HG03025 (cell line): ENCODE data around the gene PRRX1.

Experiments used
- ATAC-seq: cut with Tn5 transposase; IDR thresholded peaks from one replicate; pipeline ENCODE4 v1.9.1; 2021; ENCODE audit warnings: mild to moderate bottlenecking, moderate library complexity; ENCODE audit not compliant: unreplicated experiment, low FRiP score

Gene PRRX1

DNA sequence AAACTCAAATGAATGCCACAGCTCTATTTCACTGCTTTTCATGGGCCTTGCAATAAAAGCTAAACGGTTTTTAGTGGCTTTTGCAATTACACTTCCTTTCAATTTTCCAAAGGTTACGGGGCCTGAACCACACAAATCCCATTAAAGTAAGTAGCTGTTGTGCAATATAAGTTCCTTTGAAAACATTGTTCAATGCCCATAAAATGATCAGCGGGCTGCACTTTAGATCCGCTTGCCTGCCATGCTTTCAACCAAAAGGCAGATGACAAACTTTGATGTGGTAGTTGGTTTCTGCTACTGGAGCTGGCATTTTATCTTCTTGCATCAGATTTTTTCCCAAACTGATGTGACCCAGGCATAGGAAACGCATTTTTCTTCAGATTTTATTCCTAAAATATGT, 50.2 kb downstream of the PRRX1 start:
- no peak for ATAC-seq

DNA sequence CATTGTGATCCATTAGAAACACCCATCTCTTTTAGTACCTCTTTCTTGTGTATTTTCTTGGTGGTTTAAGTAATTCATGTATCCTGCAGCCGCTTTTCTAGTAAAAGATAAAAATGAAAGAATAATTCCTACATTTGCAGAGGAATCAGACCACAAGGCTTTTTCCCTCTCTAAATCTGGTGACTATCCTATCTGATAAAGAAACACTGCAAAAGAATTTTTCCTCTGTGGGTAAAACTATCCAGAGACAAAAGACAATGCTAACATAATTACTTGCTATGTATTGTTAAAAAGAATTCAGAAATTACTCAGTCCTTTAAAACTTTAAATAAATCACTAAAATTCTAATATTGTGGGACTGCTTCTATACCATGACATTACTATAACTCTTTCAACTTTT, 51.0 kb downstream of the PRRX1 start:
- ATAC-seq, result no peak

DNA sequence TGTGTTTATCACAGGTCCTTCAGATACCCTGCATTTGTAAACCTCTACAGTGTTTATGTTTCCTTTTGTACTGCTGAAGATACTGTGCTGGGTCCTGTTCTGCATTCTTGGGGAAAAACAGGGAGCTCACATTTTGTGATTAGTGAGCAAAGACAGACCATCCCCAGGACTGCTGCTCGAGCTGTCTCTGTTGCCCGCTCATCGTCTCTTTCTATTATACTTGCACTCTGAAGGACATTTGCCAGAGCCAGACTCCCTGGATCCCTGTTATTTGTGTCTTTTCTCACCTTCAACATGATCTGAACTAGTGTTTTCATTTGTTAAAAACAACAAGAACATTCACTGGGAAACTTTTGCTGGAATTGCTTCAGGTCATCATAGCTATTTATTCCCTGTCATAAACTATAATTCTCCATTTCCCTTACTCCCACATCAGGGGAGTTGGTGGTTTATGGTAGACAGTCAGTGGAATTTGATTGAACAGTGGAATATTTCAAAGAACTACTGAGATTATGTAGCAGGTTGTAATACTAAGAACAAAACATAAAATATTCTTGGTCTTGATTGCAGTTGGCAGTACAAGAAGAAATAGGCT, 53.0 kb downstream of the PRRX1 start:
- ATAC-seq, result no peak

DNA sequence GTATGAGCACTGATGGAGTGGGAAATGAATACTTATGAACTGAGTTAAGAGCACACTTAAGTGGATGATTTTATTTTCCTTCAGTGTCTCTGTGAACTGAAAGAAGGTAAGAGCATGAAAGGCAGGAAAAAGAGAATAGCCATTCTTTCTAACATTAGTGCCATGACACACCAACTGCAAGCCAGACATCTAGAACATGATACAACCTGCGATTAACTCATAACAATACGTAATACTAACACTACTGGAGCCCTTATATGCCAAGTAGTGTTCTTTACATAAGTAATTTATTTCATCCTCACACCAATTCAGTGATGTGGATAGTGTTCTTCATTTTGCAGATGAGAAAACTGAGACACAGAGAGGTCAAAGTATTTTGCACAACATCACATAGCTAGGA, 56.7 kb downstream of the PRRX1 start:
- no peak for ATAC-seq

DNA sequence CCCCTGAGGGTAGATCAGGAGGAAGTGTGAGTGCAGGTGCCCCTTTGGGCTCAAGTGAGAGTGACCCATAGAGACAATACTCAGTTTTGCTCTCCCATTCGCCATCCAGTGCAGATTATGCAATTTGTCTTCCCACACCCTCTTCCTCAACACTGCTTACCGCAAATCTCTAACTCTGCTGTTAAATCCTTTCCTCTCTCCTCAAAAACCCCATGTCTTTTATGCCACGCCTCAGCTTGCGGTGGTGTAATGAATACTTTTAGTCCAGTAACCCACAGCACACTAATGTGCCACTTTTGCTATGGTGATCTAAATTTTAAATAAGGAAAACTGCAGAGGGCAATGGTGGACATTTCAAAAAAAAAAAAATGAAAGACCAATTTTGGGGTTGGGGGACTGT, 57.7 kb downstream of the PRRX1 start:
- no peak for ATAC-seq

DNA sequence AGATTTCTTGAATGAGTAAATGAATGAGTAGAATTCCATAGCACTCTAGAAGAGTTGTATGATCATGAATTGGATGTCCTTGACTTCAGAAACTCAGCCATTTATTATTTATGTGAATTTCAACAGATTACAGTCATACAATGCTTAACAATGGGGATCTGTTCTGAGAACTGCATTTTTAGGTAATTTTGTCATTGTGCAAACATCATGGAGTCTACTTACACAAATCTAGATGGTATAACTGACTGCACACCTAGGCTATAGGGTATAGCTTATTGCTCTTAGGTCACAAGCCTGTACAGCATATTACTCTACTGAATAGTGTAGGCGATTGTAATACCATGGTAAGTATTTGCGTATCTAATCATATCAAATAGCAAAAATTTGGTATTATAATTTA, 59.6 kb downstream of the PRRX1 start:
- no peak for ATAC-seq

DNA sequence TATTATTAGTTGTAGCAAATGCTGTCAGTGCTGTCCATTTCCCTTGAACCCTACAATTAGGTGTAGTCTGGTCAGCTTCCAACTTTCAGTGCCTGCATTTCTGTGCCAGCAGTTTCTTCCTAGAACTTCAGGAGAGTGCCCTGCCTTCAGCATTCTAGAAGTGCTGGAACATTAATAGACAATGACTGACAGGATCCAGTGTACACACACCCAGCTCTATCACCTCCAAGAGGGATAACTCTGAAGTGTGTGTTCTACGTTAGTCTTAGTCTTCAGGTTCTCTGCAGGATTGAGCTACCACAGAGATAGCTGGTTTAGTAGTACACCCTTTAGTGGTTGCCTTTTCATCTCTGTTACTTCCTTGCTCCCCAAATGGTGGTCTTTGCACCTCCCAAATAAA, 61.4 kb downstream of the PRRX1 start:
- no peak for ATAC-seq

DNA sequence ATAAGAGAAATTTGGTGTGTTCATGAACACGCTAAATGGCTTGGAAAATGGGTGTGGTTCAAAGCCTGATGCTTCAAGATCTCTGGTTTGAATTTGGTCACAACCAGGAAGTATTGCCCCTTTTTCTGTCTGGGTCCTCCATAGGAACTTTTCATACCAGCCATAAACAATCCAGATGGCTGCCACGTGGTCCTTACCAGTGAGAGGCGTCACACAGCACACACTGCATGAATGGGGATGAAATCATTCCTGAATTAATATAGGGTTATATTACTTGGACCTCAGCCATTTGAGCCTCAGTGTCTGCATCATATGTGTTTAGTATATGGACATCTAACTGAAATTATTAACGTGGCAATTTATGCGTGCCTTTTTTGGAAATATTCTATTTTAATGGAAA, 64.0 kb downstream of the PRRX1 start:
- ATAC-seq, result no peak

DNA sequence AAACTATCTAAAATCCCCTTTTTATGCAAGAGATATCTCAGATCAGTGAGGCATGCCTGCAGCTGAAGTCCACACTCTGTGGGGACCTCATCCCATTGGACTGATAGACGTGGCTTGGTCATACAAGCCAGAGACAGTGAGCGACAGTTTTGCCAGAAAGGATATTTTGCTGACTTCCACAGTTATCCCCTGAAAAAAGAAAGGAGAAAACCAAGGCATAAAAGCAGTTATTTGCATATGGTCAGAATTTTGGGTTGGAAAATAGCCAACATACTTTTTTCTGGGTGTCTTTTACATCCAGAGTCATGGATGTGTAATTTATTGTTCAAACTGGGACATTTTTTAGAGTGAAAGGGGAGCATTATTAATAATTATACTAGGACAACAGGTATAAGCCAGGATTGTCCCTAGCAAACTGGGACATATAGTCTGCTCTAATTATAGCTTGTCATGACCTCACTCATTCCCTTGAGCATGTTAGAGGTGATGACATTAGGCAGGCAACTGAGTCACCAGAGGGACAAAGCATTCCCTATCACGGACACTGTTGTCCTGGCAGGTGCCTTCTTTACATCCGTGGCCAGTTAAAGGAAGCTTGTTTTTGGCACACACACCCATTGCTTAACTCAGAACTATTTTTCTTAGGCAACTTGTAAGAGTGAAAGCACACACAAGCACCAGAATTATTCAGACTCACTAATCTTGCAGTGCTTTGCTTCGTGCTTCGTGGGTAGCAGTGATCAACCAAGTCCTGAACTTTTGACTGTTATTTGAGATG, 65.5 kb downstream of the PRRX1 start:
- no peak for ATAC-seq

DNA sequence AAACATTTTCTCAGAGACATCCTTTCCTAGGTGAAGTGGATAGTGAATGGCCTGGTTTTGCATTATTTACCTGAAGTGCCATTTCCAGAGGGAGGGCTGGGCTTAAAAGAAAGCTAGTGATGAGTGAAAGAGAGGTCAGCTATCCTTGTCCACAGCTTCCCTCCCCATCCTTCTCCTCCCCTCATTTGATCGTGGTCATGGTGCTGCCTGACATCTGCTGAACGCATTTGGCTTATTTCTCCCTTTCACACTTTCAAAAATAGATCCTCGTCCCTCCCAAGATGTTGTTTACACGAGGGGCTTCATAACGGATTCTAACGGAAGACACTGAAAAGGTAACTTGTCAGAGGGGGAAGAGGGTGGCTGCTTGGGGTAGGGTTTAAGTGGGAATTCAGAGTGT, 66.1 kb downstream of the PRRX1 start:
- no peak for ATAC-seq

DNA sequence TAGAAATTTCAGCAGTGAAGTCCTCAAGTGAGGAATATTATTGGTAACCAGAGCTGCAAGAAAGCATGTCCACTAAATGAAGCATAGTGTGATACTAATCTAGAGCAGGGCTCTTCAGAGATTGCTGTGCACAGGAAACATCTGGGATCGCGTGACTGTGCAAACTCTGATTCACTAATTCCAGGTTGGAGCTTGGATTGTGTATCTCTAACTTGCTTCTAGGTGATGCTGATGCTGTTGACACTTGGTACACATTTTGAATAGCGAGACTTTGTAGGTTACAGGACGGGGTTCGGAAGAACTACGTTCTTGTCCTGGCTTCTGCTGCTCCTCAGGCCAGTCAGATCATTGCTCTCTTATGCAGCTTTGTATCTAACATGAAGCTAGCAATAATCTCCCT, 66.5 kb downstream of the PRRX1 start:
- no peak for ATAC-seq

DNA sequence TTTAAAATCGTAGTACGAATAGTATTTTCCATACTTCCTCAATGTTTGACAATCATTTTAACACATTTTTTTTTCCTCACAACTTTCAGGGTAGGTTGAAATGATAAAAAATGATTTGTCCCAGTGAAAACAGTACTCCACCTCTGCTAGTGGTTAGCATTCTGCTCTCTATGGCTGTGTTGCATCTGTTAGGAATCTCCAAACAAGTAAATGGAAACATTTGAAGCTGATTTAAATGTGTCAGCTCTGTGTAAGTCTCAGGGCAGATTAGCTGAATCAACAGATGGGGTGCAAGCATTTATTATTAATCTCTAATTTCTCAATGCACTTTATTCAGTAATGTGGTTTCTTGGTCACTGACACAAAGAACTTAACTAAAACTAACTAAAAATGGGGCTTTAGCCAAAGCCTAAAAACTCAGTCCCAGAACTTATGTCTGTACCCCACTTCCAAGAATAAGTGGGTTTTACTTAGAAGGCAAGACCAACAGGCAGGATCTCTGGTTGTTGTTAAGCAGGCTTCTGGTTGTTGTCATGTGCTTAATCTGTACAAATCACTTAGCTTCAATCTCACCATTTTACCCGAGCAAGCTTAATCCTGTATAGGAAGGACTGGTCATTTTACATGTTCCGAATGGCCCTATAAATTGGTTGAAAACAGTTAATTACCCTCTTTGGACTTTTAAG, 67.8 kb downstream of the PRRX1 start:
- no peak for ATAC-seq

DNA sequence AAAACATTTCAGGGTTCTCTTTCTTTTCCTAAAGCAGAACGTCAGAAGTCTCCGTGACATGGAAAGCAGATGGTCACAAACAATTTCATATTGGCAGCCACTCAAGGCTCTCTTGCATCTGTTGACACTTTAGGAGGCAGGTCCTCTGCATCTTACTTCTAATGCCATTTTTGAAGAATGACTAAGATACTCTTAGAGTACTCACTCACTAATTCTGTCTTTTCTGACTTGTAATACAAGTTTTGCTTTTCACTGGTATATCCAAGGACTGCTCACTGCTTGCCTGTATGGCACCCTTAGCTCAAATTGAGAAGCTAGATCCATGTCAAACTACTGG, 68.3 kb downstream of the PRRX1 start:
- ATAC-seq, result no peak

DNA sequence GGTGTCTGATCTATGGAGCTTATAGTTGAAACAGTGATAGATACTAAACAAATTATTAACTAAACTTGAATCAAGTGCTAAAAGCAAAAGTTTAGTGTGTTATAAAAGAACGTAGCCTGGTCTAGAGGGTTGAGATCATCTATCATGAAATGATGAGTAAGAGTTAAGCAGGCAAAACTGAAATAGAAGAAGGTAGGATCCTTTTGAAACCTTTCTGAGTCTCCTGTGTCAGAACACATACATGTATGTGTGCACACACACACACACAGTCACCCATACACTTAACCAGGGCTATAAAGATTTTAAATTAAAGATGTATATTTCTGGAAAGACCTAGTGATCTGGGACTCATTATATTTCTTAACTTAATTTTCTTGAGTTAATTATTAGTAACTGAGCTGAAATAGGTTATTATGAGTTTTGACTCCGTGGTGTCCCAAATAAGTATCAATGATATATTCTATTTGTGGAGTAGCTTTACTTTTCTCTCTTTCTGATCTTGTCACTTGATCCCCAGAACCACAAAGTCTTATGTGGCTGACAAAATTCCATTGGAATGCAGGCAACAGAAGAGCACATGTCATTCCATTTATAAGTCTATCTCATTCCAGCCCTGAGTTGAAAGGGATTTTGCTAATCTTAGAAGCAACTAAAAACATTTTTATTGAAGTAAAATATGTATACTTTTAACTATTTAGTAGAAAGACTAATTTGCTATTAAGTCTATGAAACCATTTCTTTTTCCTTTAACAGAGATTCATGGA, 70.7 kb downstream of the PRRX1 start:
- no peak for ATAC-seq

DNA sequence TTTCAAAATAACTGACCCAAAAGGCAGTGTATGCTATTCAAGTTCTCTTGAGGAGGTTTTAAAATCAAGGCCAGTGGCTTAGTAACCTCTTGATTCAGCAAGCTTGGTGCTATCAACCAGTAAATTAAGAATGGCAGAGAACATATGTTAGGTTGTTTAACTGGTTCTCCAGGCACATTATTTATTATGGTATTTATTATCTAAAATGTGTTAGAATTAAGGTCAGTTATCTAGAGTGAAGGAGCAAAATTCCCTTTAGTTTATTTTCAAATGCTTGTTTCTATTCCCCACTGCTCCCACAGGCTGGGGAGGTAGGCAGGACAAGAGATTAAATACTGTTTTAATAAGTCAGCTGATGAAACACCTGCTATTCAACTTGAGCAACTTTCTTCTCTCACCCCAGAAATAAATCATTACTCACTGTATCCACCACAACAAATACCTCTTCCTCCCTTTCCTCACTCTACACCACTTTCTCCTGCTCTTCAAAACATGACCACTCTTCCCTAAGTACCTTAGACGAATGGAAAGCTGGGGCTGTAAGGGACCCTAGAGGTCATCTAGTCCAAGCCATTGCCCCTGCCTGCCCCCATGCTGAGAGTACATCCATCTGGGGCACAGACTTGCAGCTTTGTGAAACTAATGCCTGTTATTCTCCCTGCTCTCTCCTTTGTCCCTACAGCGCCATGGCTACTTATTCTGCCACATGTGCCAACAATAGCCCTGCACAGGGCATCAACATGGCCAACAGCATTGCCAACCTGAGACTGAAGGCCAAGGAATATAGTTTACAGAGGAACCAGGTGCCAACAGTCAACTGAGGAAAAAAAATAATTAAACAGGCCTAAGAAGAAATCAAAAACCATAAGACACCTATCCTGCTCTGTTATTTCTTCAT, 71.7 kb downstream of the PRRX1 start:
- no peak for ATAC-seq

DNA sequence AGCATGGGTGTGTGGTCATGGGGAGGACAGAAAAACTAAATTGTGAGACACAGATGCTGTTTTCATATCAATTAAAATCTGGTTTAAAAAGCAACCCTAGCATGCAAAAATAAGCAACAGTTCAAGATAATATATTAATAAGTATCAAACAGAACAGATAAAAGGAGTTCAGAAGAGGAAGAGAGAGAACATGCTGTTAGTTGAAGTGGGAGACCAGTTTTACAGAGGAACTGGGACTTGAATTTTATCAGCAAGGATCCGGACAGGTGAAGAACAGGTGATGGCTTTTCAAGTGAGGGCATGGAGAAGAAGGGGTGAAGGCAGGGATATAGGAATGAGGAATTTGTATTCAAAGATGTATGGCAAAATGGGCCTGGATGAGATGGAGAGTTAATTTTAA, 75.9 kb downstream of the PRRX1 start:
- ATAC-seq, result no peak

DNA sequence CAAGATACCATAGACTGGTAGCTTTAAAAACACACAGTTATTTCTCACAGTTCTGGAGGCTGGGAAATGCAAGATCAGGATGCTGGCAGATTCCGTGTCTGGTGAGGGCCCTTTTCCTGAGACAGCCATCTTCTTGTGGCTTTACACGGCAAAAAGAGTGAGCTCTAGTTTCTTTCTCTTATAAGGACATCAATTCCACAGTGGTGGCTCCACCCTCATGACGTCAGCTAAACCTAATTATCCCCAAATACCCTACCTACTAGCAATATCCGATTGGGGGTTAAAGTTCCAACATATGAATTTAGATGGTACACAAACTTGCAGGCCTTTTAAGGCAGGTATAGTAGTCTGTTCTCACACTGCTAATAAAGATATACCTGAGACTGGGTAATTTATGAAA, 77.7 kb downstream of the PRRX1 start:
- no peak for ATAC-seq

DNA sequence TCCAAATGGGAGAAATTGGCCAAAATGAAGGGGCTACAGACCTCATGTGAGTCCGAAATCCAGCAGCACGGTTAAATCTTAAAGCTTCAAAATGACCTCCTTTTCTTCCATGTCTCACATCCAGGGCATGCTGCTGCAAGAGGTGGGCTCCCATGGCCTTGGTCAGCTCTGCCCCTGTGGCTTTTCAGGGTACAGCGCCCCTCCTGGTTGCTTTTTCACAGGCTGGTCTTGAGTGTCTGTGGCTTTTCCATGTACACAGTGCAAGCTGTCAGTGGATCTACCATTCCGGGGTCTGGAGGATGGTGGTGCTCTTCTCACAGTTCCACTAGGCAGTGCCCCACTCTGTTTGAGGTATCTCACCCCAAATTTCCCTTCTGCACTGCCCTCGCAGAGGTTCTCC, 78.7 kb downstream of the PRRX1 start:
- ATAC-seq, result no peak

DNA sequence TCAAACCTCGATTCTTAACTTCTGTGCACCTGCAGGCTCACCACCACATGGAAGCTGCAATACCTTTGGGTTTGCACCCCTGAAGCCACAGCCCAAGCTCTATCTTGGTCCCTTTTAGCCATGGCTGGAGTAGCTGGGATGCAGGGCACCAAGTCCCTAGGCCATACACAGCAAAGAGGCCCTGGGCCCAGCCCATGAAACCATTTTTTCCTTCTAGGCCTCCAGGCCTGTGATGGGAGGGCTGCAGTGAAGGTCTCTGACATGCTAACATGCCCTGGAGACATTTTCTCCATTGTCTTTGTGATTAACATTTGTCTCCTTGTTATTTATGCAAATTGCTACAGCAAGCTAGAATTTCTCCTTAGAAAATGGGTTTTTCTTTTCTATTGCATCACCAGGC, 79.2 kb downstream of the PRRX1 start:
- ATAC-seq, result no peak

DNA sequence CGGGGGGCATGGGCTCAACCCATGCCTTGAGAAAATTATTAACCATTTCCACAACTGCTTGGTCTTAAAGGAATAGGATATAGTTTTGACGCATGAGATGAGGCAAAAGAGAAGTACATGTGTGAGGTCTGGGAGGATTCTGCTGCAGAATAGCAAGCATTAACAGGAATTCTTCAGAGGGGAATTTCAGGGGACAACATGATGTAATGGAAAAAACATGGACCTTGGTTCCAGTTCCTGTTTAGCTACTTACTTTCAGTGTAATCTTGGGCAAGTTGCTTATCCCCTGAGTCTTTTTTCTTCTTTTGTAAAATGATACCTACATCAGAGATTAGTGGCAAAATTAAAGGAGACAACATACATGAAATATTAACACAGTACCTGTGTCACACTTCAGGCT, 85.6 kb downstream of the PRRX1 start:
- ATAC-seq, result no peak
